C4-2B (cell line): ENCODE data around the gene NCF2.

Source experiments
- ZFX ChIP-seq: fragments of 450-650 bp; IDR thresholded peaks from 2 replicates; pipeline ENCODE4 v1.6.1; 2017
- TF ChIP-seq, protein P1 (sequence below): fragments of 450-650 bp; conservative IDR thresholded peaks from 2 replicates; pipeline ENCODE4 v1.5.1; 2017; ENCODE audit warnings: mild to moderate bottlenecking

DNA sequence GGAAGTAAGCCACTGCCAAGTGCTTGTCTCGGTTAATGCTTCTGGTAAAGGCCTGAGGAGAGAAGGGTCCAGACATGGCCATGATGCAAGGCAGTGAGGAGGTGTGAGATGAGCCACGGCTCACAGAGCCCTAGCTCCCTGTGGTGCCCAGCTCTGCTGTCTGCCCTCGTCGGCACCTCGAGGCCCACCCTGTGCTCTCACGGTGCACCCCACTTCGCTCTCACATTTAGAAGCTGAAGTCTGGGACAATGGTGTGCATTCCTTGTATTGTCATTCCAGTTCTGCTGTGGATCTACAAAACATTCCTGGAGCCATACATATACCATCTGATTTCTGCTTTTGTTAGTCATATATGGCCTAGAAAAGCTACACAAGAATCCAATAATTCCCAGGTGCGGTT lies 3.3 kb downstream of the NCF2 start:
- TF ChIP-seq, protein P1, sequence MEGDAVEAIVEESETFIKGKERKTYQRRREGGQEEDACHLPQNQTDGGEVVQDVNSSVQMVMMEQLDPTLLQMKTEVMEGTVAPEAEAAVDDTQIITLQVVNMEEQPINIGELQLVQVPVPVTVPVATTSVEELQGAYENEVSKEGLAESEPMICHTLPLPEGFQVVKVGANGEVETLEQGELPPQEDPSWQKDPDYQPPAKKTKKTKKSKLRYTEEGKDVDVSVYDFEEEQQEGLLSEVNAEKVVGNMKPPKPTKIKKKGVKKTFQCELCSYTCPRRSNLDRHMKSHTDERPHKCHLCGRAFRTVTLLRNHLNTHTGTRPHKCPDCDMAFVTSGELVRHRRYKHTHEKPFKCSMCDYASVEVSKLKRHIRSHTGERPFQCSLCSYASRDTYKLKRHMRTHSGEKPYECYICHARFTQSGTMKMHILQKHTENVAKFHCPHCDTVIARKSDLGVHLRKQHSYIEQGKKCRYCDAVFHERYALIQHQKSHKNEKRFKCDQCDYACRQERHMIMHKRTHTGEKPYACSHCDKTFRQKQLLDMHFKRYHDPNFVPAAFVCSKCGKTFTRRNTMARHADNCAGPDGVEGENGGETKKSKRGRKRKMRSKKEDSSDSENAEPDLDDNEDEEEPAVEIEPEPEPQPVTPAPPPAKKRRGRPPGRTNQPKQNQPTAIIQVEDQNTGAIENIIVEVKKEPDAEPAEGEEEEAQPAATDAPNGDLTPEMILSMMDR = no peak
- no peak for TF ChIP-seq ZFX
